Hepatocyte (in vitro differentiated cells): ENCODE measurements around the gene RUBCN. TPM values are rescaled to one million over a fixed set of nuclear protein-coding genes. Genes with fewer than 3 reads are reported as not detected.
"Not testable (repeated sequence)": the region's sequence is repeated elsewhere in the genome, so short reads cannot be mapped to it uniquely, and the experiment has no call there.

Experiments used
- DNase-seq: peaks from one replicate; pipeline ENCODE4 v3.0.0-alpha.2; 2016; ENCODE audit warnings: low spot score
- H2AFZ ChIP-seq: fragments of 200-600 bp; sonication (generic); 2 replicates; pipeline ENCODE4 v1.6.0; 2016; ENCODE audit warnings: antibody characterized with exemption, mild to moderate bottlenecking
- H3K27ac ChIP-seq: fragments of 200-600 bp; sonication (generic); 2 replicates; pipeline ENCODE4 v1.5.1; 2016; ENCODE audit warnings: mild to moderate bottlenecking
- H3K27me3 ChIP-seq: fragments of 200-600 bp; sonication (generic); 2 replicates; pipeline ENCODE4 v1.6.1; 2016
- H3K36me3 ChIP-seq: fragments of 200-600 bp; sonication (generic); replicated peaks from 2 replicates; pipeline ENCODE4 v1.5.1; 2016; ENCODE audit warnings: low read depth; ENCODE audit not compliant: insufficient read depth
- H3K4me1 ChIP-seq: fragments of 200-600 bp; sonication (generic); 2 replicates; pipeline ENCODE4 v1.5.1; 2016; ENCODE audit warnings: mild to moderate bottlenecking, moderate library complexity; ENCODE audit not compliant: insufficient read depth
- H3K4me2 ChIP-seq: fragments of 200-600 bp; sonication (generic); 2 replicates; pipeline ENCODE4 v1.6.0; 2016
- H3K4me3 ChIP-seq: fragments of 200-600 bp; sonication (generic); 2 replicates; pipeline ENCODE4 v1.5.1; 2016; ENCODE audit warnings: mild to moderate bottlenecking
- H3K79me2 ChIP-seq: fragments of 200-600 bp; sonication (generic); 2 replicates; pipeline ENCODE4 v1.6.0; 2017; ENCODE audit warnings: mild to moderate bottlenecking
- H3K9me2 ChIP-seq: fragments of 200-600 bp; sonication (generic); replicated peaks from 2 replicates; pipeline ENCODE4 v1.6.0; 2017; ENCODE audit warnings: mild to moderate bottlenecking; ENCODE audit not compliant: insufficient read depth
- H3K9me3 ChIP-seq: fragments of 200-600 bp; sonication (generic); 2 replicates; pipeline ENCODE4 v1.5.1; 2016; ENCODE audit warnings: low read depth, mild to moderate bottlenecking
- H4K20me1 ChIP-seq: fragments of 200-600 bp; sonication (generic); 2 replicates; pipeline ENCODE4 v1.6.0; 2016; ENCODE audit warnings: mild to moderate bottlenecking; ENCODE audit not compliant: insufficient read depth, poor library complexity, severe bottlenecking
- CTCF ChIP-seq: fragments of 200-600 bp; sonication (generic); IDR thresholded peaks from 2 replicates; pipeline ENCODE4 v1.5.1; 2016; ENCODE audit warnings: antibody characterized with exemption, mild to moderate bottlenecking; ENCODE audit not compliant: poor library complexity
- EZH2 ChIP-seq: fragments of 200-600 bp; sonication (generic); IDR thresholded peaks from 2 replicates; pipeline ENCODE4 v1.6.1; 2016; ENCODE audit warnings: antibody characterized with exemption, mild to moderate bottlenecking, borderline replicate concordance
- EZH2phosphoT487 ChIP-seq: fragments of 200-600 bp; sonication (generic); IDR thresholded peaks from one replicate; pipeline ENCODE4 v1.6.1; 2018; ENCODE audit warnings: antibody characterized with exemption, mild to moderate bottlenecking, low read depth, moderate library complexity; ENCODE audit not compliant: unreplicated experiment, severe bottlenecking
- WGBS: methylation state at CpG from one replicate; pipeline ENCODE4 v1.1.6; 2016; ENCODE audit warnings: low lambda C conversion rate; ENCODE audit errors: missing lambda C conversion rate; 5-methylcytosine and 5-hydroxymethylcytosine counted together
- polyA plus RNA-seq: library from polyadenylated mRNA; unstranded; fragments of >200 nt; fragmentation: Nextera tagmentation; extraction: Ambion mirVana; gene quantifications from 2 replicates; pipeline ENCODE4 v1.2.1, GENCODE V29; 2016
- total RNA-seq: library from RNA; depleted of rRNA; stranded (reverse); fragments of >200 nt; gene quantifications from 2 replicates; pipeline ENCODE4 v1.2.3, GENCODE V29; 2014

The RUBCN gene
- total and polyA plus RNA-seq, 2 experiments from 2014 or later: 7.2 to 11.0 TPM

- no peaks in the 10 kb centered on the region for H3K27me3 ChIP-seq
- H3K4me2 ChIP-seq: no peak overlapping the region
- no peak for DNase-seq
- no peak overlapping the region for H2AFZ ChIP-seq
- no peak overlapping the region for H3K27ac ChIP-seq
- H3K79me2 ChIP-seq: no peaks in the 10 kb centered on the region
- H3K9me2 ChIP-seq: no peaks in the 10 kb centered on the region
- no peaks in the 10 kb centered on the region for H3K9me3 ChIP-seq
- H4K20me1 ChIP-seq: no peaks in the 10 kb centered on the region
- H3K36me3 ChIP-seq: no peaks in the 10 kb centered on the region
- WGBS: 96% methylated on average over 4 of the region's 4 CpGs
- peaks cover 3% of the 10 kb centered on the region for H3K4me1 ChIP-seq
- TF ChIP-seq EZH2 (no peak), CTCF (no peak), EZH2phosphoT487 (no peak)
- no peak overlapping the region for H3K4me3 ChIP-seq
Measured at GRCh38 chr3:197673170-197673569, 63.5 kb downstream of the RUBCN start.

- no peak for DNase-seq
- Histone ChIP-seq H3K27ac (no peak overlapping the region), H3K4me3 (no peak overlapping the region), H3K79me2 (no peaks in the 10 kb centered on the region), H3K4me1 (peaks cover 6% of the 10 kb centered on the region), H3K27me3 (no peaks in the 10 kb centered on the region), H2AFZ (no peak overlapping the region), H3K9me2 (no peaks in the 10 kb centered on the region), H3K9me3 (no peaks in the 10 kb centered on the region), H3K4me2 (no peak overlapping the region), H4K20me1 (no peaks in the 10 kb centered on the region), H3K36me3 (no peaks in the 10 kb centered on the region)
- no peak for TF ChIP-seq EZH2phosphoT487
- no peak for TF ChIP-seq EZH2
- no peak for TF ChIP-seq CTCF
- WGBS: 97% methylated on average over 1 of the region's 1 CpG
Measured at GRCh38 chr3:197670361-197670760, 66.3 kb downstream of the RUBCN start.

GRCh38 chr3:197667968-197668367 lies 68.7 kb downstream of the RUBCN start:
- no peaks in the 10 kb centered on the region for H3K36me3 ChIP-seq
- peak overlapping the region; percentile 47 for H3K27ac ChIP-seq
- TF ChIP-seq EZH2phosphoT487 (no peak), CTCF (no peak), EZH2 (no peak)
- 68% methylated on average over 5 of the region's 5 CpGs for WGBS
- H2AFZ ChIP-seq: no peak overlapping the region
- no peak overlapping the region for H3K4me2 ChIP-seq
- H3K9me2 ChIP-seq: no peaks in the 10 kb centered on the region
- no peaks in the 10 kb centered on the region for H3K79me2 ChIP-seq
- no peaks in the 10 kb centered on the region for H3K9me3 ChIP-seq
- no peaks in the 10 kb centered on the region for H3K27me3 ChIP-seq
- no peak for DNase-seq
- no peaks in the 10 kb centered on the region for H4K20me1 ChIP-seq
- no peak overlapping the region for H3K4me3 ChIP-seq
- peaks cover 6% of the 10 kb centered on the region for H3K4me1 ChIP-seq

DNA sequence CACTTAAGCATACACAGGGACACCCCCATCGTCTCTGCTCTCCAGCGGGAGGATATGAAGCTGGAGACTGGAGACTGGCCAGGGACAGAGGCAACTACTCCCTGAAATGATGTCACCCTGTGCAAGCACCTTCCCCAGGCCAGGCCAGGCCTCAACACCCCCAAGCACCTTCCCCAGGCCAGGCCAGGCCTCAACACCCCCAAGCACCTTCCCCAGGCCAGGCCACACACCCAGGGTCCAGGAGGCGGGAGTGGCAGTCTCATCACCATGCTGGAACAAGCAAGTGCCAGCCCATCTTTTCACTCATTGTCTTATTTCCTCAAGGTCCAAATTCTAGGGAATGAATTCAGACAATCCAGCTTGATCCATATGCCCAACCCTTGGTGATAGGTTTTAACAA lies 69.4 kb downstream of the RUBCN start:
- not testable (repeated sequence) for H3K79me2 ChIP-seq, H3K4me3 ChIP-seq, H3K4me1 ChIP-seq, H4K20me1 ChIP-seq, H3K27me3 ChIP-seq, H3K9me2 ChIP-seq, H3K4me2 ChIP-seq, H3K9me3 ChIP-seq, DNase-seq, H3K36me3 ChIP-seq, H2AFZ ChIP-seq
- WGBS: 100% methylated on average over 1 of the region's 3 CpGs
- H3K27ac ChIP-seq: peak overlapping the region; percentile 47

DNA sequence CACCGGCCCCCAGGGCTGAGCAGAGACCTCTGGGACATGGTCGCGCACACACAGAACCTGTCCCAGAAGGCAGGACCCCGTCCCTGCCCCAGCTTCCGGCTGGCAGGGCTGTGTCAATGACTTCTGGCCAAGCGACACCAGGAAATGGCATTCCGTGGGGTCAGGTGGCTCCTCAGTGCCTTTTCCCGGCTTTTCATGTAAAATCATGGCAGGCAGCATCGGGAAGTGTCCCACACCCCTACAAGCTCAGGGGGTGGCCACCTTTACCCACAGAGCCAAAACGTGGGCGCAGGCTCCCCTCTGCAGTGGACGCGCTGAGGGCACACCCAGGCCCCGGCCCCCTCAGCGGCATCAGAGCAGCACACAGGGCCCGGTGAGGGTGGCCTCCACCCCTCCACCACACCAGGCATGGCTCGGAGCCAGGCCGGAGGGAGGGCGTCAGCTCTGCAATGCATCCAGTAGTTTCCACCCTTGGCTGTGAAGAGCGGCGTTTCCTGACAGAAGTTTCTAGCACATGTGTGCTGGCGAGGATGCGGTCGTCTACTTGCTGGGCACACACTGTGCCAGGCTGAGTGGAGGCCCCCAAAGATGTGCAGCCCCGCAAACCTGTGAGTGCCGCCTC lies 70.4 kb downstream of the RUBCN start:
- H3K4me2 ChIP-seq, H3K79me2 ChIP-seq, H2AFZ ChIP-seq, H3K27ac ChIP-seq, H3K4me1 ChIP-seq, H3K9me3 ChIP-seq, H3K36me3 ChIP-seq, H4K20me1 ChIP-seq, H3K27me3 ChIP-seq, H3K4me3 ChIP-seq, DNase-seq, H3K9me2 ChIP-seq: not testable (repeated sequence)
- whole genome bisulfite sequencing: 84% methylated on average over 18 of the region's 26 CpGs

DNA sequence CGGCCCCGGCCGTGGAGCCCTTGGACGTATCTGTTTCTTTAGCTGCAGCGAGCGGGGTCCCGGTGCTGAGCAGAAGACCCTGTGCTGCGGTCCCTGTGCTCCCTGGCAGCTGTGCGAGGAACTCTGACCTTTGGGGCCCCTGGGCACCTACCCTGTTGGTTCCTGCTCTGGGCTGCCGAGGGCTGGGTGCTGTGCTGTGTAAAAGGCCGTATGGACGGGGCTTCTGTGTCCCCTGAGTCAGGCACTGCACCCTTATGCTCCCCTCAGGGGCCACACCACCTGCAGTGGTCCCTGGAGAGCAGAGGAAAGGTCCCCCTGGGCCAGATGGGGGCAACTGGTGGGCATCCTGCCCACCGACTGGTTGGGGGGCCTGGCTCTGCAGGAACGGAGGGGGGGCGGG lies 71.2 kb downstream of the RUBCN start:
- whole genome bisulfite sequencing: no CpG with 5 or more reads among the region's 15 CpGs
- not testable (repeated sequence) for H3K4me1 ChIP-seq, H3K79me2 ChIP-seq, H3K27me3 ChIP-seq, DNase-seq, H2AFZ ChIP-seq, H3K4me2 ChIP-seq, H3K36me3 ChIP-seq, H3K4me3 ChIP-seq, H3K9me2 ChIP-seq, H3K9me3 ChIP-seq, H3K27ac ChIP-seq, H4K20me1 ChIP-seq
